Fibroblast of lung (primary cell): Measurements from ENCODE around the gene ABCC8.

Source experiments
- EZH2 ChIP-seq: IDR thresholded peaks from 2 replicates; pipeline ENCODE4 v1.5.1; 2012; ENCODE audit warnings: low read length, control low read depth, mild to moderate bottlenecking; ENCODE audit errors: missing control alignments
- TF ChIP-seq, protein P1 (sequence below), 2 donors: IDR thresholded peaks in 1 of 2; conservative IDR thresholded peaks in 1 of 2; 1 replicate in 1 of 2; 2 replicates in 1 of 2; pipeline ENCODE4 v1.5.1; 2011 to 2012; ENCODE audit warnings: low read length in 2 of 2, control low read depth in 1 of 2, inconsistent platforms in 1 of 2, low read depth in 1 of 2, mild to moderate bottlenecking in 1 of 2

GRCh38 chr11:17449158-17449557 is 27.5 kb downstream of the ABCC8 start:
- TF ChIP-seq, protein P1, sequence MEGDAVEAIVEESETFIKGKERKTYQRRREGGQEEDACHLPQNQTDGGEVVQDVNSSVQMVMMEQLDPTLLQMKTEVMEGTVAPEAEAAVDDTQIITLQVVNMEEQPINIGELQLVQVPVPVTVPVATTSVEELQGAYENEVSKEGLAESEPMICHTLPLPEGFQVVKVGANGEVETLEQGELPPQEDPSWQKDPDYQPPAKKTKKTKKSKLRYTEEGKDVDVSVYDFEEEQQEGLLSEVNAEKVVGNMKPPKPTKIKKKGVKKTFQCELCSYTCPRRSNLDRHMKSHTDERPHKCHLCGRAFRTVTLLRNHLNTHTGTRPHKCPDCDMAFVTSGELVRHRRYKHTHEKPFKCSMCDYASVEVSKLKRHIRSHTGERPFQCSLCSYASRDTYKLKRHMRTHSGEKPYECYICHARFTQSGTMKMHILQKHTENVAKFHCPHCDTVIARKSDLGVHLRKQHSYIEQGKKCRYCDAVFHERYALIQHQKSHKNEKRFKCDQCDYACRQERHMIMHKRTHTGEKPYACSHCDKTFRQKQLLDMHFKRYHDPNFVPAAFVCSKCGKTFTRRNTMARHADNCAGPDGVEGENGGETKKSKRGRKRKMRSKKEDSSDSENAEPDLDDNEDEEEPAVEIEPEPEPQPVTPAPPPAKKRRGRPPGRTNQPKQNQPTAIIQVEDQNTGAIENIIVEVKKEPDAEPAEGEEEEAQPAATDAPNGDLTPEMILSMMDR (conservative IDR thresholded peaks at IDR 0.05 in 1 of 2, IDR thresholded peaks at IDR 0.05 in 1 of 2; ENCODE audit: low read depth in 1 of 2, low read length in 2 of 2): no peak
- TF ChIP-seq EZH2: no peak
